NOMO-1 treated with DMSO at 0.1 percent for 48 hours (cell line): ENCODE measurements around the gene PIP5K1B.

Source experiments
- DNase-seq: peaks from one replicate; lab custom pipeline; 2025; ENCODE audit not compliant: unreplicated experiment; lab: John Stamatoyannopoulos, UW

The PIP5K1B gene

DNA sequence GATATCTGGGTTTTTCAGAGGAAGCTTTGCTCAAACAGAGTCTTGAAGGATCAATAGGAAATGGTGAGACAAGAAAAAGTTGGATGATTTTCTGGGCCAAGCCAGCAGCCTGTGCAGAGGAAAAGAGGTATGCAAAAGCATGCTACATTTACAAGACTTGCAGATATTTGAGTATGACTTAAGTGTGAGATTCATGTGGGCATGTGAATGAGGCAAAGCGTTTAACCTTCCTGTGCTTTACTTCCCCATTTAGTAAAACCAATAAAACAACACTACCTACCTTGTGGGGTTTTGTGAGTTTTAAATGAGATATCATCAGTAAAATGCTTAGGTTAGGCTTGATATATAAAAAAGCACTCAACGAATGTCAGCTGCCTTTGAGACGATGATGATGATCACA is 58.1 kb downstream of the PIP5K1B start:
- no peak for DNase-seq

DNA sequence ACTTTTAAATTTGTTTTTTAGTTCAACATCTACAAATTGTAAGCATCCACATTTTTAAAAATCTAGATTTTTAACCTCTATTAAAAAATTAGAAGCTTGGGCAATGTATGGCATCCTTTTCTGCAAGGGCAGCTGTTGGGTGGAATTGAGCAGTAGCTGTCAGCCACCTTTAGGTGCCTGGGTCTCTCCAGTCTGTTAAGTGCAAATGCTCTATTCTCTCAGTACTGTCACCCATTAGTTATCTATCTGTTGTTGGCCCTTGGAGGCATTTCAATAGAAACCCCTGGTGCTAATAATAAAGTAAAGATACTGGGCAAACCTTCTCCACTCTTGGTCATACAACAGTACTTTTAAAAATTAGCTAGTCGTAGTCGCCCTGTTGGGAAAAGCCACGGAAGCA is 63.6 kb downstream of the PIP5K1B start:
- no peak for DNase-seq

DNA sequence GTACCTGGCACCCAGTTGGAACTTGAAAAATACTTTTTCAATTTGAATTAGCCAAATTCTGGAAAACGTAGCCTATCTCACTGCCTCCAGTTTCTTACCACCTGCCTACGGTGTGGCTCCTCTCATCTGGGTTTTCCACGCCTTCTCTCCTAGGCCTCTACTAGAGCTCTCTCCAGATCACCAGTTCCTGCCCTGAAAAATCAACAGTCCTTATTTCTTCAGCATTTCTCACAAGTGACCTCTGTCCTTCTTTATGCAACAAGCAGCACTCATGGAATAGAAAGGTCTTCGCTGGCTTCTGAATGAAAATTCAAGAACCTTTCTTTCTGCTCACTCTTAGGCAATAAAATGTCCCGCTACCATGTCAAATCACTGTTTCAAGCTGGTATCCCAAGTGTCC is 64.8 kb downstream of the PIP5K1B start:
- DNase-seq: no peak

DNA sequence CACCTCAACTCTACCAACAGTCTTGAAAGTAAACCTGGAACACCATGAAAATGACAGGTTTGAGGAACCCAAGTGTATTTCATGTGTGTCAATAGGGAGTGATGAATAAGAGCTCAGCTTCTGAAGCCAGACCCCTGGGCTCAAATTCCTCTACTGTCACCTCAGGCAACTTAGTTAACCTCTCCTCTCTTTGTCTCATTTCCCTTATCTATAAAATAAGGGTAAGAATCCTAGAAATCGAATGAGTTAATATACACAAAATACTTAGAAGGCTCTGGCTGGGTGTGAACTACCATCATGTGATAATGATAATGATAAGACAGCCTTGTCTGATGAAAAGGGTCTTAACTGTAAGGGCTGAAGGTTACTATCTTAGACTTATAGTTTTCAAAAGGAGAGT is 66.3 kb downstream of the PIP5K1B start:
- DNase-seq: no peak

DNA sequence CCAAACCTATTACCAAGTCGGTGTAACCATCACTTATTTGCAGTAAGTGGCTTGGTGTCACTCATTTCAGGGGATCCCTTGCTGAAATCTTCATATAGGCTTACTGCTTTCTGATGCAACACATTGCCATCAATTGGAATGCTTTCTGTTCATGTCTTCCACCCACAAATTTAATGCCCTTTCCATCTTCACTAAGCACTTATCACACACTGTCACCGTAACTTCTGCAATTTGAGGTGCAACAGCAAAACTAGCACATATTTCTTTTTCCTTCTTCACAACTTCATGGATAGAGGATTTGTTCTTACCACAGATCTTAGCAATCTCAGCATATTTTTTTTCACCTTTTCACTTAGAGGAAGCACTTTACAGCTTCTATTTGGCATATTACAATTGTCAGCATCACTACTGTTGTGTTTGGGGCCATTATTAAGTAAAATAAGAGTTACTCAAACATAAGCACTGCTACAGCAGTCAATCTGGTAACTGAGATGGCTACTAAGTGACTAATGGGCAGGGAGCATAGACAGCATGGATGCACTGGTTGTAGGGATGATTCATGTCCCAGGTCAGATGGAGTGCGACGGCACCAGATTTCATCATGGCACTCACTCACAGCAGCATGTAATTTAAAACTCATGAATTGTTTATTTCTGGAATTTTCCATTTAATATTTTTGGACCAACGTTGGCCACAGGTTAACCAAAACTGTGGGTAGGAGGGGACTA is 70.1 kb downstream of the PIP5K1B start:
- no peak for DNase-seq

DNA sequence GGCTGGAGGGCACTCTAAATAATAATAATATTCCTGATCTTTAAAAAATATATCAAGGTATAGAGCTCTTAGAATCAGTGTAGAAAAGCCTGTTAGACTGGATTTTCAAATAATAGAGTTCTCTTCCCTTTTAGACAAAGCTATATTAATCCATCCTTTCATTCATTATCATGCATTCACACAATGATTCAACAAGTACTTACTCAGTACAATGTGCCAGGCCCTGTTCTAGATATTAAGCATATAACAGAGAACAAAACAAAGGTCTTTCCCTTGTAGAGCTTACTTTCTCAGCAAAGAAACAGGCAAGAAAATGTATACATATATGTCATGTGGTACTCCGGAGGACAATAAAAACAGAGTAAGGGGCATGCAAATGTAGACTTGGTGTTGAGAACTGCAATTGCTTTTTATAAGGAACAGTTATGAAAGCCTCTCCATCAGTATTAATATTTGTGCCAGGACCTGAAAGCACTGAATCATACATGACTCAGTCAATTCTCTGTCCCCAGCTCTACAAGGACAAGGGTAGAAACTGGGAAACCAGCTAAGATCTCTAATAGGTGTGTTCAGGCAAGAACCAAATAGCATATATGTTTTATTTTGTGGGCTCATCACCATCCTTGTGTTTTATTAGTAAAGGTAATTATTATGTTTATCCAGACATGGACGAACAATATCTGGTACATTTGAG is 72.2 kb downstream of the PIP5K1B start:
- DNase-seq: no peak

DNA sequence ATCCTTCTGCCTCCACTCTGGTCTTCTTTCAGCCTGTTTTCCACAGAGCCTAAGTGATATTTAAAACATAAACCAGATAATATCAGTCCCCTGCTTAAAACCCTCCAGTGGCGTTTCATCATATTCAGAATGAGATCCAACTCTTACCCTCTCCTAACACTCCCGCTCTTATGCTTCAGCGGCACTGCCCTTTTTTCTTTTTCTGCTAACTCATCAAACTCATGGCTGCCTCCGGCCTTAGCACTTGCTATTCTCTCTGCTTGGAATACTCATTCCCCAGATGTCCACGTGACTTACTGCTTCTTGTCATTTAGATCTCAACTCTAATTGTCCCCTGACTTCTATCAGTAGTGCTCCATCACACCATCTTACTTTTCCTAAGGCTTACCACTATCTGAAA is 73.6 kb downstream of the PIP5K1B start:
- DNase-seq: no peak

DNA sequence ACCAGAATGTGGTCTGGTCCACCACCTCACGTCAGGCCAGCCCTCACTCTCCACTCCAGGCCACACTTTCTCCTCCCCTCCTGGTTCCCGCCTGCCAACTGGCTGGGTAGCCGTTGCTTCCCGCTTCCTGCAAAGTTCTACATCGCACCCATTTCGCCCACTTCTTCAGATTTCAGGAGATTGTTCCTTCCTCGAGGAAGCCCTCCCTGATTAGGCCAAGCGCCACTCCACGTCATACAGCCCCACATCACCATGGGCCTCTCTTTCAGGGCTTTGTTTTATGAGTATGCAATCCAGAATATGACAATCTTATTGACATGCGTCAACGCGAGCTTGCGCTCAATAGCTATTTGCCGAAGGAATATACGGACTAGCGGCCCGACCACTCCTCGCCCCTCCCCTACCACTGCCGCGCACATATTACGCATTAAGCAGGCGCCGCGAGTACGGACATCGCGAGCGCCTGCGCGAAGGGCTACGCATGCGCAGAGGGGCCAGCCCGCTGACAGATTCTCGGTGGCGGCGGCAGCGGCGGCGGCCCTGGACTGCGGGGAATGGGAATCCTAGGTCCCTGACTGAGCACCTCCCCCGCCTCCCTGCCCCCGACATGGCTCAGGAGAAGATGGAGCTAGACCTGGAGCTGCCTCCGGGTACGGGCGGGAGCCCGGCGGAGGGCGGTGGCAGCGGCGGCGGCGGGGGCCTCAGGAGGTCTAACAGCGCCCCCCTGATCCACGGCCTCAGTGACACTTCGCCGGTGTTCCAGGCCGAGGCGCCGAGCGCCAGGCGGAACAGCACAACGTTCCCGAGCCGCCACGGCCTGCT is 74.7 kb downstream of the PIP5K1B start:
- peak; percentile 45 for DNase-seq

DNA sequence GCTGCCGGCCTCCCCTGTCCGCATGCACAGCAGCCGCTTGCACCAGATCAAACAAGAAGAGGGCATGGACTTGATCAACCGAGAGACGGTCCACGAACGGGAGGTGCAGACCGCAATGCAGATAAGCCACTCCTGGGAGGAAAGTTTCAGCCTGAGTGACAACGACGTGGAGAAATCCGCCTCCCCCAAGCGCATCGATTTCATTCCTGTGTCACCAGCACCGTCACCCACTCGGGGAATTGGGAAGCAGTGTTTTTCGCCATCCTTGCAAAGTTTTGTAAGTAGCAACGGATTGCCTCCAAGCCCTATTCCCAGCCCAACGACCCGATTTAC is 75.3 kb downstream of the PIP5K1B start:
- DNase-seq: no peak

DNA sequence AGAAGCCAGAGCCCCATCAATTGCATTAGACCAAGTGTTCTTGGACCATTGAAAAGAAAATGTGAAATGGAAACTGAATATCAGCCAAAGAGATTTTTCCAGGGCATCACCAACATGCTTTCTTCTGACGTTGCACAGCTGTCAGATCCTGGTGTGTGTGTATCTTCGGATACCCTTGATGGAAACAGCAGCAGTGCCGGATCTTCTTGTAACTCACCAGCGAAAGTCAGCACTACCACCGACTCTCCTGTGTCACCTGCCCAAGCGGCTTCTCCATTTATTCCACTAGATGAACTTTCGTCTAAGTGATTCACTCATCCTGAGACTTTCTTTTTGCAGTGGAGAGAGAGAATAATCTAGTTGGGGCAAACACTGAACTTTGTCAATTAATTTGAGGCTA is 75.7 kb downstream of the PIP5K1B start:
- no peak for DNase-seq

DNA sequence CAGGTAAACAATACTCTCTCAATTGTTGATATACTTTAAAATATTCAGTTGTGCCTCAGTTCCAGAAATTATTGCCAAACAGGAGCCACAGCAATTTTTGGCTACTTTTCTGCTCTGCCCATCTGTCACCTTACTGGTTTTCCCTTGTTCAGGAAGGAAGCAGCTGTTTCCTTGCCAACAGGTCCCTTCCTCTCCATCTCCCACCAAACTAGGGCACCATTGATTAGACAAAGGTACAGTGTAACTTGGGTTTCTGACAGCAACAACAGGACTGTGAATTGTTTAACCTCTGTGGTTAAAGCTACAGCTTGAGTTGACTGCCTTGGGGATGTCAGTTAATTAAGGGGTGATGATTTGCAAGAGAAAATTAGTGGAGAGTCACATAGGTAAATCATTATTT is 76.9 kb downstream of the PIP5K1B start:
- no peak for DNase-seq

DNA sequence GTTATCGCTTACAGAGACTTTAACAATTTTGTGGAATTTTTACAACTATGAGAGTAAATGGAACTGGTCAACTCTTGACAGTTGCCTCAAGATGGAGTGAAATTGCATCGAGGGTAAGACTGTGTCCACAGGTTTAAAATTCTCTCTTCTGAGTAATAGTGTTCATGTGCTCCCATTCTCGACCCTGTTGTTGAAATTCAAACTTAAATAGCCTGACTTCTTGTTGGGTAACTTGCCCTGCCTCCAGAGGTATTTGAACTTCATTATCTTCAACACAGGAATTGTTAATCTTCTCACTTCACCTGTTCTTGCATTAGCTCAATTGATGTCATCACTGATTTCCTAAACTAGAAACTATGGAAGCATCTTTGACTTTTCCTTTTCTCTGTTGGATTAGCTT is 77.5 kb downstream of the PIP5K1B start:
- DNase-seq: no peak

DNA sequence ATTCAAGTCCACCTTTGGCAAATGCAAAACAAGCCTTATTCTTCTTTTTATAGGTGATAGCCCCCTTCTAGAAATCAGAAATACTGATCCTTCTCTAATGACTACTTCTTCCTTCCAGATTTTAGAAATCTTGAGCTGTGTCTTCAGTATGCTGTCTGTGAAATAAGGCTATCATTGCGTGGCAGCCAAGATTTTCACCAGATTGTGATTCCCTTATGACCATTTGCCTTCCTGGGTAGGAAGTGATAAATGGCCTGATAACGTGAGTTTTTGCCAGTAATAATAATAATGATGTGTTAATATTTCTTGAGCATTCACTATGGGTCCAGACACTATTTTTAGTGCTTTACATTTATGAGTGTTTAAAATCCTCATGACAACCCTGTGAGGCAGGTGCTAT is 80.9 kb downstream of the PIP5K1B start:
- DNase-seq: no peak

DNA sequence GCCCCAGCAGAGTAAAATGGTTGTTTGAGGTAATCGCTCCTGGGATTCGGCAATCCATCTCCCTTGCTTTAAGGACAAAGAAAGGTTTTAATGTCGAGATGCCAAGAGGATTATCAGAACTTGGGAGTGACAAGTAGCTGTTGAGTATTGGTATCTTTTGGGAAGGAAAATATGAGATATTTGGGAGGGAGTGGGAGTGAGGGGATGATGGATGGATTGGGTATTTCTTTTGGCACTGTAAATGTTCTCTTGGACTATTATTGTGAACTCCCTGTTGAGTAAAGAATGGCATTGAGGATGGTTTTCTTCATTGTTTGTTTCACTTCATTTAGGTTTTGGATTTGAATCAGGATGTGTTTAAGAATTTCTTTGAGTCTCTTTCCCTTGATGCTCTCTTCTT is 86.1 kb downstream of the PIP5K1B start:
- DNase-seq: no peak

DNA sequence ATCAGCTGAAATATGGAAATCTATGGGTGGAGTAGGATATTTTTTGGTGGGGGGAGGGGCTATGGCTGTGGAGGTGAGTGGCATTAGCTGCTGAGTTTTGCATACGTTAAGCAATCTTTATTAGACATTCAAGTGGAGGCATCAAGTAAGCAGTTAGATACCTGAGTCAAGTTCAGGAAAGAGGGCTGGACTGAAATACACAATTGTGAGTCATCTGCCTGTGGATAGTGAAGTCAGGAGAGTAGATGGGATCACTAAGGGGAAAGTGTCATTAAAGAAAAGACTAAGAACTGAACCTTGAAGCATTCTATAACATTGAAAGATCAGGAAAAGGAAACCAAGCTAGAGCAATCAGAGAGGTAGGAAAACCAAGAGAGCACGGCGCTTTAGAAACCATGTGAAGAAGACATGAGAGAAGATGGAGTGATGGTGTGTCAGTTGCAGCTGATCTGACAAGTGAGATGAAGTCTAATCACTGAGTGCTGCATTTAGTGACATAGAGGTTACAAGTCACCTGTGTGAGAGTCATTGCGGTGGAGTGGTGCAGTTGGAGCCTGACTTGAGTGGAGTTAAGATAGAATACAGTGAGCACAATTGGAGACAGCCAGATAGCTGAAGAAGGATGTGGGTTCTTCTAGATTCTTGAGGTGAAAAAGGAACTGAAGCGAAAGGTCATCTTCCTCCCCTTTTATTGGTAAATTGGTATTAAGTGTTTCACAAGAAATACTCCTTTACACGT is 88.7 kb downstream of the PIP5K1B start:
- DNase-seq: peak; percentile 35

DNA sequence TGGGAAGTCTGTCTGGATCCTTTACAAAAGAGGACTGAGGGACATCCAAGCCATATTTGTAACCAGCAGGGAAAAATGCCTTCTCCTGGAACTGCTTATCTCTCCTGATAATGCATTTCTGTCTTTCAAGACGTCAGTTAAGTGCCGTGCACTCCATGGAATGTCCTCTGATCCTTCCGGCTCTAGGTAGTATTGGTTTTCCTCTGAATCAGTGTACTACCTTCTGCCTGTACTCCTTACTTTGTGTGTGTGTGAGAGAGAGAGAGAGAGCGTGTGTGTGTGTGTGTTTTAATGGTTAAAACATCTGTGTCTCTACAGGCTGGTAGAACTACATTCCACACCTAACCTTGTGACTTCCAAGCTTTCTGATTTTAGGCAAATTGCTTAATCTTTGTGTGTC is 89.9 kb downstream of the PIP5K1B start:
- DNase-seq: no peak

DNA sequence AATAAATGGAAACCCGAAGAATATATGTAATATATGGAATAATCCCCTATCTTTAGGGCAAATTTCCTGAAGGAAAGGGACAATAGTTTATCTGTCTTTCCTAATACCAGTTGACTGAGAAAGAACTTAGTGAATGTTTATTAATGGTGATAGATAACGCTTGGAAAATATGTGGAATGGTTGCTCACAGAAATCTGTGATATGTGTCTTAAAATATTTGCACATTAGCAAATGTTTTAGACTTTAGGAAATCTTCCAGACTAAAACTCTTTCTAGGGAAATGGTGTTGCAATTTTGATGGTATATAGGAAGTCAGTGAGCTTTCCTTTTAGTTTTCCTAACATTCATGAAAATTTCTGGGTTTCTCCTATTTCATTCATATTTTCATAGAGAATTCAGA is 90.4 kb downstream of the PIP5K1B start:
- no peak for DNase-seq

DNA sequence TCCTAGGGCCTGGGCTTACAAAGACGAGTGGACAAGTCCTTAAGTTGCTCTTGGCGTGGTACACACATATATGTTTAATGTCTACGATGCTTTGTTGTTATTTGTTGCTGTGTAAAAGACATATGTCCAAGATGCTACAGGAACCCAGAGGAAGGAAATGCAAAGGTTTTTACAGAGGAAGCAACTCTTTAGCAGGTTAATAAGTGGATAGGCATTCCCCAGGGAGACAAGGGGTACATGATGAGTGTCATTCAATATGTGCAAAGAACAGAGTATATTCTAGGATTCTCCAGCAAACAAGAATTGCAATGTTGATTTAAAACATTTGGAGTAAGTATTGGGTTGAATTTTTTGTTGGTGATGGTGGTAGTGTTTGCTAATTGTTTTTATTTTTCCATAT is 92.1 kb downstream of the PIP5K1B start:
- no peak for DNase-seq

DNA sequence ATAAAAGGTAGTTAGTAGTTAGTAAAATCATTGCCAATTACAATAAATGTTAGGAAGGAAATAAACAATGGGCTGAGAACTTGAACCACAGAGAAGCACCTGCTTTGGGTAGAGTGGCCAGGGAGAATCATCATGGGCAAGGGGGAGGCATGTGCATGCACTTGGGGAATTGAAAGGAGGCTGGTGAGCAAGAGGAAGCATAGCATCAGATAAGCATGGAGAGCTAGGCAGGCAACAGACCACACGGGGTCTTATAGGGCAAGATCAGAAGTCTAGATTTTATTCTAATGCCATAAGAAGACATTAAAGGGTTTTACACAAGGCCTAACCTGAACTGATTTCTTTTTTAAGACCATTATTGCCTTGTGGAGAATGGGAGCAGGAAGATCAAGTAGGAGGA is 93.4 kb downstream of the PIP5K1B start:
- no peak for DNase-seq

DNA sequence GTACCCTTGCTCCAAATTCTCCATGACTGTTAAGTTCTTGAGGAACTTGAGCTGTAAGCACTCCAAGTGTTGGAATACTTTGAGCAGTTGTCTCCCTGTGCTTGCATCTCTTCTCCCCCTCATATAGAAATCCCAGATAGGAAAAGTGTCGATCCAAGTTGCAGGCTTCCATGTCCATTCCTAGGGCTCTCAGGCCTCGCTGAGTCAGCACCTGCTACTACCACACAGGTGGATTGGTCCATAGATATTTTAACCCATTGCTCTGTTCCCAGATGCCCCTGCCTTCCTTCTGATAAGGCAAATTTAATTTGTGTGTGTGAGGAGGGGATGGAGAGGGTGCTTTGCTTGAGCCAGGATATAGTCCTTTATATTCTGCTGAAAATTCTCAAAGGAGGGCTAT is 95.8 kb downstream of the PIP5K1B start:
- no peak for DNase-seq

DNA sequence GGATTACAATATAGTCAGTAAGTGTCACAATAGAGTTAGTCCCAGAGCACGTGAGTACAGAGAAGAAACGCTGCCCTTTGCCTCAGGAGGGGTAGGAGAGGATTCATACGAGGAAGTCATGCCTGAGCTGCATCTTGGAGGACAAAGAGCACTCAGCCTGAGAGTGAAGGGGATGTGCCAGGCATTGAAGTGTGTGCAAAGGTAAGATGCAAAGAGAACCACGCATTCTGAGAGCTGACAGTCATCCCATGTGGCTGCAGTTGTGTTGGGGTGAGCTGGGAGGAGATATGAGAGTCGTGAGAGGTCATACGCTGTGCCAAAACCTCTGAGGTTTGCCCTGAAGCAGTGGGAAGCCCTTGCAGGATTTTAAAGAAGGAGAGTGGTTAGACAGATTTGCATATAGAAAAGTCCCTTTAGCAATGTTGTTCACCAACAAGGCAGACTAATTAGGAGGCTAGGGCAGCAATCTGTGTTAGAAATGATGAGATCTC is 97.5 kb downstream of the PIP5K1B start:
- DNase-seq: no peak
